PC-3 (cell line): ENCODE results near the gene TUBD1. TPM values are rescaled to one million over a fixed set of nuclear protein-coding genes. Genes with fewer than 3 reads are reported as not detected.
"Not testable (repeated sequence)": the region's sequence is repeated elsewhere in the genome, so short reads cannot be mapped to it uniquely, and the experiment has no call there.

Source experiments
- ATAC-seq: fragments of 200-7000 bp; cut with Tn5 transposase; 2 replicates; pipeline ENCODE4 v1.9.1; 2020; ENCODE audit warnings: mild to moderate bottlenecking, moderate library complexity
- Bru-seq: library from RNA; stranded (reverse); fragments of 400-500 nt; gene quantifications from one replicate; lab custom pipeline; 2021; lab: Mats Ljungman, UMichigan
- BruChase-seq, 2 experiments: library from RNA; stranded (reverse); fragments of 400-500 nt; gene quantifications; one replicate each; lab custom pipeline; 2021; lab: Mats Ljungman, UMichigan
- BruUV-seq: library from RNA; stranded (reverse); fragments of 400-500 nt; replicated peaks from 2 replicates; lab custom pipeline; 2021; lab: Mats Ljungman, UMichigan
- CTCF ChIA-PET: fragments of 300-600 bp; sonication (Branson Sonifier 250); formaldehyde crosslinking; loops from one replicate; lab custom pipeline; 2022; ENCODE audit warnings: antibody characterized with exemption; lab: Charles Lee
- POLR2A ChIA-PET: fragments of 300-600 bp; sonication (Branson Sonifier 250); formaldehyde crosslinking; loops from one replicate; lab custom pipeline; 2022; ENCODE audit warnings: antibody characterized with exemption; ENCODE audit not compliant: unreplicated experiment; lab: Charles Lee
- DNase-seq: peaks from one replicate; pipeline ENCODE4 v3.0.0-alpha.2; 2015
- H2AFZ ChIP-seq: fragments of 300-600 bp; sonication (generic); 2 replicates; pipeline ENCODE4 v1.6.0; 2016; ENCODE audit warnings: antibody characterized with exemption, low read length
- H3F3A ChIP-seq: fragments of 300-600 bp; sonication (generic); one replicate; pipeline ENCODE4 v1.6.0; 2017; ENCODE audit warnings: antibody characterized with exemption, low read length, control low read depth, mild to moderate bottlenecking; ENCODE audit not compliant: unreplicated experiment
- H3K27ac ChIP-seq: fragments of 300-600 bp; sonication (generic); 2 replicates; pipeline ENCODE4 v1.5.1; 2016; ENCODE audit warnings: mild to moderate bottlenecking, low read length
- H3K27me3 ChIP-seq: fragments of 300-600 bp; sonication (generic); 2 replicates; pipeline ENCODE4 v1.6.1; 2016; ENCODE audit warnings: low read length, mixed read lengths
- H3K36me3 ChIP-seq: fragments of 300-600 bp; sonication (generic); 2 replicates; pipeline ENCODE4 v1.6.1; 2016; ENCODE audit warnings: low read depth, mixed run types, low read length, mixed read lengths
- H3K4me1 ChIP-seq: fragments of 300-600 bp; sonication (generic); 2 replicates; pipeline ENCODE4 v1.5.1; 2016; ENCODE audit warnings: low read length; ENCODE audit not compliant: insufficient read depth
- H3K4me2 ChIP-seq: fragments of 300-600 bp; sonication (generic); 2 replicates; pipeline ENCODE4 v1.6.0; 2016; ENCODE audit warnings: low read length
- H3K4me3 ChIP-seq: fragments of 300-600 bp; sonication (generic); 2 replicates; pipeline ENCODE4 v1.5.1; 2016; ENCODE audit warnings: mild to moderate bottlenecking, low read length, mixed read lengths
- H3K79me2 ChIP-seq: fragments of 300-600 bp; sonication (generic); 2 replicates; pipeline ENCODE4 v1.6.1; 2017; ENCODE audit warnings: low read length, mixed read lengths
- H3K9ac ChIP-seq: fragments of 300-600 bp; sonication (generic); 2 replicates; pipeline ENCODE4 v1.6.0; 2016; ENCODE audit warnings: mild to moderate bottlenecking, low read length
- H3K9me2 ChIP-seq: fragments of 300-600 bp; sonication (generic); replicated peaks from 2 replicates; pipeline ENCODE4 v1.6.1; 2016; ENCODE audit warnings: mixed run types, low read length, mixed read lengths
- H3K9me3 ChIP-seq: fragments of 300-600 bp; sonication (generic); 2 replicates; pipeline ENCODE4 v1.6.1; 2016; ENCODE audit warnings: low read length, mixed read lengths
- H4K20me1 ChIP-seq: fragments of 300-600 bp; sonication (generic); 2 replicates; pipeline ENCODE4 v1.6.1; 2016; ENCODE audit warnings: low read length, mixed read lengths
- CTCF ChIP-seq: fragments of 300-600 bp; sonication (generic); conservative IDR thresholded peaks from 2 replicates; pipeline ENCODE4 v1.5.1; 2017; ENCODE audit warnings: antibody characterized with exemption, low read depth, mild to moderate bottlenecking, low read length
- EZH2 ChIP-seq: fragments of 300-600 bp; sonication (generic); IDR thresholded peaks from one replicate; pipeline ENCODE4 v1.6.1; 2017; ENCODE audit warnings: antibody characterized with exemption, mild to moderate bottlenecking, low read length; ENCODE audit not compliant: unreplicated experiment
- EZH2phosphoT487 ChIP-seq: fragments of 300-600 bp; sonication (generic); IDR thresholded peaks from 2 replicates; pipeline ENCODE4 v1.6.1; 2018; ENCODE audit warnings: mild to moderate bottlenecking, antibody characterized with exemption, low read length, borderline replicate concordance
- intact Hi-C: fragments of 100-400 bp; cut with micrococcal nuclease; formaldehyde crosslinking; loops from 2 replicates; pipeline ENCODE4 v1.9.0; 2023
- long read RNA-seq: library from polyadenylated mRNA; unstranded; transcript quantifications from one replicate; pipeline ENCODE4 v2.0.0, GENCODE V29; 2021; ENCODE audit not compliant: unreplicated experiment
- total RNA-seq: library from RNA; depleted of rRNA; stranded (reverse); fragments of >200 nt; gene quantifications from 2 replicates; pipeline ENCODE4 v1.2.3, GENCODE V29; 2014; rRNA removed

Gene TUBD1
- total RNA-seq: 8.2 and 11.0 TPM in 2 replicates
- Bru-seq, nascent RNA: percentile 67 among the genes with signal in this experiment
- BruChase-seq, experiment 1, labeled RNA remaining after a 6-hour chase: percentile 66 among the genes with signal in this experiment
- BruChase-seq, experiment 2, labeled RNA remaining after a 2-hour chase: percentile 68 among the genes with signal in this experiment
- long read RNA-seq, transcript TUBD1-201 (9 exons, 2,490 nt): major isoform, 6 of 21 reads
- long read RNA-seq, partial matches to known transcripts: 3 of 21 reads
- long read RNA-seq, other reads (novel, unspliced or antisense): 10 of 21 reads

- DNase-seq (peak; percentile 100), ATAC-seq (peak; percentile 95)
- Histone ChIP-seq H3K36me3 (peaks cover 2% of the 10 kb centered on the region; the same call in 1 of the 2 replicates), H3K9me2 (no peaks in the 10 kb centered on the region), H2AFZ (peak within 1 kb of the TSS; percentile 88), H3F3A (no peaks in the 10 kb centered on the region), H3K79me2 (peaks cover 85% of the 10 kb centered on the region), H3K9ac (peak within 1 kb of the TSS; percentile 96), H3K9me3 (no peaks in the 10 kb centered on the region), H3K4me2 (peak within 1 kb of the TSS; percentile 86), H3K27ac (peak within 1 kb of the TSS; percentile 39), H3K4me1 (peaks cover 31% of the 10 kb centered on the region), H4K20me1 (peaks cover 20% of the 10 kb centered on the region), H3K27me3 (no peaks in the 10 kb centered on the region), H3K4me3 (peak within 1 kb of the TSS; percentile 84)
- TF ChIP-seq CTCF: no peak
- CTCF ChIA-PET: interaction anchor here (0.5 to 1.7 kb wide), 2 partner anchors 21 to 47 kb away, joined by 6 to 7 read pairs; no protein-coding TSS in a partner anchor
- intact Hi-C loops: no loop called here
- BruUV-seq: no TSS peak
- POLR2A ChIA-PET: interaction anchor here (0.6 to 0.8 kb wide), 2 partner anchors 24 to 727 kb away, joined by 4 to 15 read pairs; no protein-coding TSS in a partner anchor
Observed at GRCh38 chr17:59892924-59893675, at the start of gene TUBD1, which contains the start of gene RPS6KB1. Gene TUBD1 (minus strand): TSS chr17:59892943. CDS start chr17:59891002, 1,941 bp downstream. Gene RPS6KB1 (plus strand): TSS chr17:59893121. CDS start chr17:59893185, 64 bp downstream.

DNA sequence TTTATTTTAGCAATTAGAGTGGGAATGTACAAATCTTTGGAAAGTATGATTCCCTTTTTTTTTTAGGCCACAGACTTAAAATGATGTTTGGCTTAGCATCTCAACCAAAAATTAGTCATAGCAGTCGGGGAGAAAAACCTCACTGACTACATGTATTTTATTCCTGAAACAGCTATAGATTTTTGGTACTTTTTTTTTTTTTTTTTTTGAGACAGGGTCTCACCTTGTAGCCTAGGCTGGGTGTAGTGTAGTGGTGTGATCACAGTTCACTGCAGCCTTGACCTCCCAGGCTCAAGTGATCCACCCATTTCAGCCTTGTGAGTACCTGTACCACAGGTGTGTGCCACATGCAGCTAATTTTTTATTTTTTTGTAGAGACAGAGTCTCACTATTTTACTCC lies 48.4 kb upstream of the TUBD1 start:
- Histone ChIP-seq H3F3A (no peaks in the 10 kb centered on the region), H3K27ac (peak overlapping the region; percentile 13; the same call in 1 of the 2 replicates), H3K36me3 (peaks cover 37% of the 10 kb centered on the region), H3K4me2 (no peak overlapping the region), H3K9me2 (no peaks in the 10 kb centered on the region), H3K9ac (no peak overlapping the region), H3K4me3 (no peak overlapping the region), H4K20me1 (no peaks in the 10 kb centered on the region), H3K9me3 (no peaks in the 10 kb centered on the region), H3K4me1 (peaks cover 9% of the 10 kb centered on the region; the same call in 1 of the 2 replicates), H2AFZ (no peak overlapping the region), H3K79me2 (no peaks in the 10 kb centered on the region), H3K27me3 (no peaks in the 10 kb centered on the region)
- BruUV-seq: no TSS peak
- intact Hi-C loops: no loop called here
- no peak for DNase-seq
- POLR2A ChIA-PET: interaction anchor here (0.7 kb wide), 1 partner anchor 933 kb away, joined by 11 read pairs; no protein-coding TSS in a partner anchor
- TF ChIP-seq CTCF (no peak), EZH2 (no peak), EZH2phosphoT487 (no peak)
- CTCF ChIA-PET: no interaction called here
- ATAC-seq: no peak

GRCh38 chr17:59940697-59941096 lies 48.0 kb upstream of the TUBD1 start:
- H3K4me1 ChIP-seq, H3K4me3 ChIP-seq, intact Hi-C loops, H3F3A ChIP-seq, H4K20me1 ChIP-seq, H3K9me3 ChIP-seq, BruUV-seq, ATAC-seq, H3K9me2 ChIP-seq, H2AFZ ChIP-seq, H3K27me3 ChIP-seq, H3K9ac ChIP-seq, H3K4me2 ChIP-seq, H3K79me2 ChIP-seq, CTCF ChIA-PET: not testable (repeated sequence)
- peak; percentile 75 for DNase-seq
- peaks cover 38% of the 10 kb centered on the region for H3K36me3 ChIP-seq
- POLR2A ChIA-PET: interaction anchor here (0.7 kb wide), 1 partner anchor 934 kb away, joined by 11 read pairs; no protein-coding TSS in a partner anchor
- peak overlapping the region; percentile 13; the same call in 1 of the 2 replicates for H3K27ac ChIP-seq

GRCh38 chr17:59933317-59933716 lies 40.6 kb upstream of the TUBD1 start:
- H3K36me3 ChIP-seq: peaks cover 52% of the 10 kb centered on the region
- H3K9ac ChIP-seq, CTCF ChIA-PET, H3K79me2 ChIP-seq, POLR2A ChIA-PET, H4K20me1 ChIP-seq, BruUV-seq, H3K4me2 ChIP-seq, intact Hi-C loops, H2AFZ ChIP-seq, ATAC-seq, DNase-seq, H3K9me3 ChIP-seq, H3K4me3 ChIP-seq, H3K27ac ChIP-seq, H3K4me1 ChIP-seq, H3K27me3 ChIP-seq, H3F3A ChIP-seq, H3K9me2 ChIP-seq: not testable (repeated sequence)
